SK-N-SH (cell line): ENCODE measurements around the gene HOXB7.

ENCODE experiments used
- CHD2 ChIP-seq: fragments of 150-350 bp; IDR thresholded peaks from 2 replicates; pipeline ENCODE4 v1.6.1; 2018; ENCODE audit warnings: low read length; ENCODE audit not compliant: partially characterized antibody
- CTCF ChIP-seq: fragments of 200-600 bp; sonication (generic); IDR thresholded peaks from 2 replicates; pipeline ENCODE4 v1.6.1; 2017; ENCODE audit warnings: antibody characterized with exemption, mild to moderate bottlenecking, moderate library complexity
- EP300 ChIP-seq, 2 experiments: IDR thresholded peaks; 2 replicates each; pipeline versions ENCODE4 v1.4.0 to v1.6.1; 2012; ENCODE audit warnings: borderline replicate concordance in 1 of 2, low read depth in 1 of 2, low read length in 1 of 2
- JUND ChIP-seq: IDR thresholded peaks from 2 replicates; pipeline ENCODE4 v1.4.0; 2012
- MEF2A ChIP-seq: IDR thresholded peaks from 2 replicates; pipeline ENCODE4 v1.4.0; 2012; ENCODE audit warnings: low read depth, borderline replicate concordance
- MXI1 ChIP-seq: IDR thresholded peaks from 2 replicates; pipeline ENCODE4 v1.6.1; 2012; ENCODE audit warnings: mild to moderate bottlenecking, low read depth, low read length, improper control_type of control experiment
- NFIC ChIP-seq: IDR thresholded peaks from 2 replicates; pipeline ENCODE4 v1.4.0; 2012; ENCODE audit warnings: borderline replicate concordance
- POLR2AphosphoS5 ChIP-seq: IDR thresholded peaks from 2 replicates; pipeline ENCODE4 v1.6.1; 2012; ENCODE audit warnings: low read depth, low read length
- RAD21 ChIP-seq: IDR thresholded peaks from 2 replicates; pipeline ENCODE4 v1.6.1; 2012; ENCODE audit warnings: mild to moderate bottlenecking, low read length
- REST ChIP-seq: IDR thresholded peaks from 2 replicates; pipeline ENCODE4 v1.6.1; 2012; ENCODE audit warnings: mild to moderate bottlenecking, low read depth, low read length, moderate library complexity
- RXRA ChIP-seq: IDR thresholded peaks from 2 replicates; pipeline ENCODE4 v1.4.0; 2012; ENCODE audit warnings: low read depth, mild to moderate bottlenecking, borderline replicate concordance
- SIN3A ChIP-seq: IDR thresholded peaks from 2 replicates; pipeline ENCODE4 v1.6.1; 2012; ENCODE audit warnings: low read depth, mild to moderate bottlenecking, low read length, moderate library complexity, borderline replicate concordance
- TAF1 ChIP-seq: IDR thresholded peaks from 2 replicates; pipeline ENCODE4 v1.6.1; 2012; ENCODE audit warnings: low read depth, mild to moderate bottlenecking, low read length, moderate library complexity, borderline replicate concordance
- YY1 ChIP-seq: IDR thresholded peaks from 2 replicates; pipeline ENCODE4 v1.4.0; 2012; ENCODE audit warnings: low read depth, mild to moderate bottlenecking

GRCh38 chr17:48613862-48614694 is 3.3 kb upstream of the HOXB7 start:
- TF ChIP-seq MEF2A (no peak), RAD21 (no peak), JUND (no peak), YY1 (no peak), SIN3A (no peak), CTCF (no peak; the same call in 1 of the 2 replicates), EP300 (IDR thresholded peaks at IDR 0.05; ENCODE audit: borderline replicate concordance in 1 of 2, low read depth in 1 of 2, low read length in 1 of 2) (no peak), RXRA (no peak), NFIC (no peak), MXI1 (no peak), REST (no peak), TAF1 (no peak), POLR2AphosphoS5 (no peak), CHD2 (no peak)
